C1 segment of cervical spinal cord (tissue), 14 donors: ENCODE results near the gene METTL22.

Experiments used
- DNase-seq, 14 donors: peaks; one replicate each; lab custom pipeline; 2025; lab: John Stamatoyannopoulos, UW

METTL22 gene

GRCh38 chr16:8594149-8594666 is 27.3 kb upstream of the METTL22 start:
- no peak for DNase-seq

- no peak for DNase-seq
These were observed 25.7 kb upstream of the METTL22 start for GRCh38 chr16:8595783-8596182.

- no peak for DNase-seq
These were observed 24.9 kb upstream of the METTL22 start for GRCh38 chr16:8596581-8596980.

- DNase-seq, result no peak
These were observed 21.2 kb upstream of the METTL22 start for GRCh38 chr16:8600144-8600775.

GRCh38 chr16:8605554-8605953 is 15.9 kb upstream of the METTL22 start:
- DNase-seq, result no peak

- no peak for DNase-seq
These were observed 14.3 kb upstream of the METTL22 start for GRCh38 chr16:8607214-8607613.

GRCh38 chr16:8611122-8611521 is 10.4 kb upstream of the METTL22 start:
- no peak for DNase-seq

- no peak for DNase-seq
These were observed 9.5 kb upstream of the METTL22 start for GRCh38 chr16:8611886-8612600.

GRCh38 chr16:8614435-8615029 is 7.0 kb upstream of the METTL22 start:
- no peak for DNase-seq

GRCh38 chr16:8619671-8620370 is 1.7 kb upstream of the METTL22 start:
- no peak for DNase-seq

- DNase-seq, result no peak
These were observed 963 bp upstream of the METTL22 start for GRCh38 chr16:8620535-8620934.

- DNase-seq, result no peak
These were observed 301 bp upstream of the METTL22 start for GRCh38 chr16:8621222-8621571.

- no peak for DNase-seq
These were observed 788 bp downstream of the METTL22 start for GRCh38 chr16:8622315-8622656.

GRCh38 chr16:8623634-8624033 is 2.1 kb downstream of the METTL22 start:
- DNase-seq, result no peak

GRCh38 chr16:8625491-8626087 is 4.1 kb downstream of the METTL22 start:
- no peak for DNase-seq

GRCh38 chr16:8626946-8627345 is 5.4 kb downstream of the METTL22 start:
- DNase-seq, result no peak

GRCh38 chr16:8627456-8627855 is 6.0 kb downstream of the METTL22 start:
- no peak for DNase-seq

GRCh38 chr16:8628981-8629725 is 7.7 kb downstream of the METTL22 start:
- DNase-seq, result no peak

GRCh38 chr16:8630255-8630953 is 8.9 kb downstream of the METTL22 start:
- no peak for DNase-seq

- DNase-seq, result no peak
These were observed 9.9 kb downstream of the METTL22 start for GRCh38 chr16:8631373-8631772.
